Measurements from ENCODE around the gene DENND2A. TPM values are rescaled to one million over a fixed set of nuclear protein-coding genes. Genes with fewer than 3 reads are reported as not detected.
"Not testable (repeated sequence)": the region's sequence is repeated elsewhere in the genome, so short reads cannot be mapped to it uniquely, and the experiment has no call there.

The DENND2A gene
- total RNA-seq, 1 experiment from 2014 or later = 0.49 TPM

- TF ChIP-seq EZH2 (IDR thresholded peaks at IDR 0.05; ENCODE audit: borderline replicate concordance, low read depth, low read length, poor library complexity, severe bottlenecking) = no peak
- TF ChIP-seq, protein P1, sequence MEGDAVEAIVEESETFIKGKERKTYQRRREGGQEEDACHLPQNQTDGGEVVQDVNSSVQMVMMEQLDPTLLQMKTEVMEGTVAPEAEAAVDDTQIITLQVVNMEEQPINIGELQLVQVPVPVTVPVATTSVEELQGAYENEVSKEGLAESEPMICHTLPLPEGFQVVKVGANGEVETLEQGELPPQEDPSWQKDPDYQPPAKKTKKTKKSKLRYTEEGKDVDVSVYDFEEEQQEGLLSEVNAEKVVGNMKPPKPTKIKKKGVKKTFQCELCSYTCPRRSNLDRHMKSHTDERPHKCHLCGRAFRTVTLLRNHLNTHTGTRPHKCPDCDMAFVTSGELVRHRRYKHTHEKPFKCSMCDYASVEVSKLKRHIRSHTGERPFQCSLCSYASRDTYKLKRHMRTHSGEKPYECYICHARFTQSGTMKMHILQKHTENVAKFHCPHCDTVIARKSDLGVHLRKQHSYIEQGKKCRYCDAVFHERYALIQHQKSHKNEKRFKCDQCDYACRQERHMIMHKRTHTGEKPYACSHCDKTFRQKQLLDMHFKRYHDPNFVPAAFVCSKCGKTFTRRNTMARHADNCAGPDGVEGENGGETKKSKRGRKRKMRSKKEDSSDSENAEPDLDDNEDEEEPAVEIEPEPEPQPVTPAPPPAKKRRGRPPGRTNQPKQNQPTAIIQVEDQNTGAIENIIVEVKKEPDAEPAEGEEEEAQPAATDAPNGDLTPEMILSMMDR (conservative IDR thresholded peaks at IDR 0.05; ENCODE audit: low read depth, low read length) = no peak
- H3K9me3 ChIP-seq (ENCODE audit: low read depth, low read length, poor library complexity, severe bottlenecking) = no peaks in the 10 kb centered on the region
- BruUV-seq (replicated peaks) = no TSS peak
- no peak for DNase-seq (ENCODE audit: low spot score)
- intact Hi-C loops (cut with micrococcal nuclease; ENCODE audit: unreplicated experiment) = no loop called here
- H3K27ac ChIP-seq (ENCODE audit: low read depth, low read length, poor library complexity, severe bottlenecking) = no peak overlapping the region
- no peak overlapping the region for H3K4me3 ChIP-seq (ENCODE audit: low read depth, low read length, poor library complexity, severe bottlenecking)
- H3K4me1 ChIP-seq (ENCODE audit: insufficient read depth, low read length, poor library complexity, severe bottlenecking) = no peaks in the 10 kb centered on the region
- H3K36me3 ChIP-seq (ENCODE audit: insufficient read depth, low read length, poor library complexity, severe bottlenecking) = no peaks in the 10 kb centered on the region
- ChIA-PET CTCF (no interaction called here), POLR2A (ENCODE audit: low non-redundant PET) (no interaction called here)
- H3K27me3 ChIP-seq (replicated peaks; ENCODE audit: insufficient read depth, low read depth, low read length, poor library complexity) = no peaks in the 10 kb centered on the region
These were observed 69.0 kb downstream of the DENND2A start for GRCh38 chr7:140571538-140572122.

DNA sequence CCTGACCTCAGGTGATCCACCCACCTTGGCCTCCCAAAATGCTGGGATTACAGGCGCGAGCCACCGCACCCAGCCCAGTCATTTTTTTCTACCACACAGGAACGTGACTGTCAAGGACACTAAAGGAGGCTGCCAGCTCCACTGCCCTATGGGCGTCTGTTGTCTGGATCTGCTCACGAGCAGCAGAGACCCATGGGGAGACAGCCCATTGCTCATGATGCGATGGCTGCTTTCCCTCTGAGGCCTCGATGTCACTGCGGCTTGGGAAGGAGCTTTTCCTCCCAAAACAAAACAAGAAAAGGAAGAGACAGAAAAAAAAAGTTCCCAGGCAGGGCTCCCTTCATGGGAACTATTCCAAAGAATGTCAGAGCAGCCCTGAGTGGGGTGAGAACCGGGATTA, 70.5 kb downstream of the DENND2A start:
- Histone ChIP-seq H3K27me3 (replicated peaks; ENCODE audit: insufficient read depth, low read depth, low read length, poor library complexity) (no peaks in the 10 kb centered on the region), H3K36me3 (ENCODE audit: insufficient read depth, low read length, poor library complexity, severe bottlenecking) (no peaks in the 10 kb centered on the region), H3K4me3 (ENCODE audit: low read depth, low read length, poor library complexity, severe bottlenecking) (no peak overlapping the region), H3K9me3 (ENCODE audit: low read depth, low read length, poor library complexity, severe bottlenecking) (no peaks in the 10 kb centered on the region), H3K4me1 (ENCODE audit: insufficient read depth, low read length, poor library complexity, severe bottlenecking) (no peaks in the 10 kb centered on the region), H3K27ac (ENCODE audit: low read depth, low read length, poor library complexity, severe bottlenecking) (no peak overlapping the region)
- TF ChIP-seq, protein P1 (conservative IDR thresholded peaks at IDR 0.05; ENCODE audit: low read depth, low read length) = no peak
- no peak for TF ChIP-seq EZH2 (IDR thresholded peaks at IDR 0.05; ENCODE audit: borderline replicate concordance, low read depth, low read length, poor library complexity, severe bottlenecking)
- intact Hi-C loops (cut with micrococcal nuclease; ENCODE audit: unreplicated experiment) = no loop called here
- ChIA-PET POLR2A (ENCODE audit: low non-redundant PET) (no interaction called here), CTCF (no interaction called here)
- BruUV-seq (replicated peaks) = no TSS peak
- no peak for DNase-seq (ENCODE audit: low spot score)

DNA sequence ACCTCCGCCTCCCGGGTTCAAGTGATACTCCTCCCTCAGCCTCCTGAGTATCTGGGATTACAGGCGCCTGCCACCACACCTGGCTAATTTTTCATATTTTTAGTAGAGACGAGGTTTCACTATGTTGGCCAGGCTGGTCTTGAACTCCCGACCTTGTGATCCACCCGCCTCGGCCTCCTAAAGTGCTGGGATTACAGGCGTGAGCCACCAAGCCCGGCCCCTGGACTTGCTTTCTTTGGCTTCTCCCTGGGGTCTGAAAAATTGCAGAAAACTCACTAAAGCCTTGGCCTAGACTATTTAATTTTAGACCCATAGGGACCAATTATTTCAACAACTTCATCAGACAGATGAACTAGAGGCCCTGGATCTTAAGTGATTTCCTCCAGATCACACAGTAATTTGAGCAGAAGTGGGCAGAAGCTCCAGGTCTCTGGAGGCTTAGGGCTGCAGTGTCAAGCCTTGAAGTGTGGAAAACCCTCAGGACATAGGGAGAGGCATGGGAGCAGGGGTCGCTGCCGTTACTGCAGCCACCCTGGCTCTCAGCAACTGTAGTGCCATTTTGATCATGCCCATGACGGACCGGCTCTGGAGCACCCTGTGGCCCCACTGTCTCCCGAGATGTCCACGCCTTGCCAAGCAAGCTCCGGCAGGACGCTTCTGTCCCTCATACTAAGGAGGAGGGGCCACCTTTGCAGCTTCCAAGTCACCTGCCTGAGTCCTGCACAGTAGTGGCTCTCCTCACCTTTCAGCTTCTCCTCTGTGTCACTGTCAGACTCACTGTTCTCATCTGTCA, 72.4 kb downstream of the DENND2A start:
- BruUV-seq (replicated peaks) = no TSS peak
- H3K4me3 ChIP-seq (ENCODE audit: low read depth, low read length, poor library complexity, severe bottlenecking) = no peak overlapping the region
- no peak for DNase-seq (ENCODE audit: low spot score)
- ChIA-PET POLR2A (ENCODE audit: low non-redundant PET) (no interaction called here), CTCF (no interaction called here)
- no peaks in the 10 kb centered on the region for H3K27me3 ChIP-seq (replicated peaks; ENCODE audit: insufficient read depth, low read depth, low read length, poor library complexity)
- no peaks in the 10 kb centered on the region for H3K9me3 ChIP-seq (ENCODE audit: low read depth, low read length, poor library complexity, severe bottlenecking)
- H3K36me3 ChIP-seq (ENCODE audit: insufficient read depth, low read length, poor library complexity, severe bottlenecking) = no peaks in the 10 kb centered on the region
- intact Hi-C loops (cut with micrococcal nuclease; ENCODE audit: unreplicated experiment) = no loop called here
- no peaks in the 10 kb centered on the region for H3K4me1 ChIP-seq (ENCODE audit: insufficient read depth, low read length, poor library complexity, severe bottlenecking)
- no peak for TF ChIP-seq EZH2 (IDR thresholded peaks at IDR 0.05; ENCODE audit: borderline replicate concordance, low read depth, low read length, poor library complexity, severe bottlenecking)
- TF ChIP-seq, protein P1 (conservative IDR thresholded peaks at IDR 0.05; ENCODE audit: low read depth, low read length) = no peak
- no peak overlapping the region for H3K27ac ChIP-seq (ENCODE audit: low read depth, low read length, poor library complexity, severe bottlenecking)

GRCh38 chr7:140566186-140566585, 74.4 kb downstream of the DENND2A start:
- H3K9me3 ChIP-seq (ENCODE audit: low read depth, low read length, poor library complexity, severe bottlenecking); BruUV-seq (replicated peaks); H3K4me1 ChIP-seq (ENCODE audit: insufficient read depth, low read length, poor library complexity, severe bottlenecking); CTCF ChIA-PET; H3K27ac ChIP-seq (ENCODE audit: low read depth, low read length, poor library complexity, severe bottlenecking); DNase-seq (ENCODE audit: low spot score); H3K4me3 ChIP-seq (ENCODE audit: low read depth, low read length, poor library complexity, severe bottlenecking); intact Hi-C loops (cut with micrococcal nuclease; ENCODE audit: unreplicated experiment); H3K36me3 ChIP-seq (ENCODE audit: insufficient read depth, low read length, poor library complexity, severe bottlenecking); POLR2A ChIA-PET (ENCODE audit: low non-redundant PET); H3K27me3 ChIP-seq (replicated peaks; ENCODE audit: insufficient read depth, low read depth, low read length, poor library complexity): not testable (repeated sequence)

- H3K4me3 ChIP-seq (ENCODE audit: low read depth, low read length, poor library complexity, severe bottlenecking); H3K36me3 ChIP-seq (ENCODE audit: insufficient read depth, low read length, poor library complexity, severe bottlenecking); H3K4me1 ChIP-seq (ENCODE audit: insufficient read depth, low read length, poor library complexity, severe bottlenecking); H3K27ac ChIP-seq (ENCODE audit: low read depth, low read length, poor library complexity, severe bottlenecking); CTCF ChIA-PET; H3K9me3 ChIP-seq (ENCODE audit: low read depth, low read length, poor library complexity, severe bottlenecking); BruUV-seq (replicated peaks); POLR2A ChIA-PET (ENCODE audit: low non-redundant PET); DNase-seq (ENCODE audit: low spot score); H3K27me3 ChIP-seq (replicated peaks; ENCODE audit: insufficient read depth, low read depth, low read length, poor library complexity); intact Hi-C loops (cut with micrococcal nuclease; ENCODE audit: unreplicated experiment): not testable (repeated sequence)
These were observed 74.9 kb downstream of the DENND2A start for GRCh38 chr7:140565761-140566160.
